Activated CD4-positive, CD25-positive, alpha-beta regulatory T cell treated with anti-CD3 and anti-CD28 coated beads, Interleukin-2, amount 50 U/mL, for 72 hours (primary cell): ENCODE results near the gene SLC25A26.

Source experiments
- DNase-seq: peaks from one replicate; pipeline ENCODE4 v3.0.0; 2021

SLC25A26 gene

GRCh38 chr3:66380200-66380932 is 159.6 kb downstream of the SLC25A26 start:
- no peak for DNase-seq

- DNase-seq: no peak
These were observed 160.8 kb downstream of the SLC25A26 start for GRCh38 chr3:66381626-66382025.

GRCh38 chr3:66382142-66382541 is 161.3 kb downstream of the SLC25A26 start:
- no peak for DNase-seq

- no peak for DNase-seq
These were observed 162.2 kb downstream of the SLC25A26 start for GRCh38 chr3:66383023-66383422.

GRCh38 chr3:66383998-66384745 is 163.4 kb downstream of the SLC25A26 start:
- DNase-seq: no peak

GRCh38 chr3:66385066-66385465 is 164.3 kb downstream of the SLC25A26 start:
- no peak for DNase-seq

- DNase-seq: no peak
These were observed 165.5 kb downstream of the SLC25A26 start for GRCh38 chr3:66386011-66386924.

- DNase-seq: no peak
These were observed 166.3 kb downstream of the SLC25A26 start for GRCh38 chr3:66386925-66387650.

- no peak for DNase-seq
These were observed 169.2 kb downstream of the SLC25A26 start for GRCh38 chr3:66390013-66390412.

- DNase-seq: no peak
These were observed 171.7 kb downstream of the SLC25A26 start for GRCh38 chr3:66392512-66392911.

- DNase-seq: no peak
These were observed 172.1 kb downstream of the SLC25A26 start for GRCh38 chr3:66392966-66393332.

- DNase-seq: no peak
These were observed 172.7 kb downstream of the SLC25A26 start for GRCh38 chr3:66393333-66394005.

GRCh38 chr3:66394019-66394752 is 173.4 kb downstream of the SLC25A26 start:
- DNase-seq: peak; percentile 45

- DNase-seq: no peak
These were observed 174.0 kb downstream of the SLC25A26 start for GRCh38 chr3:66394753-66395249.

- no peak for DNase-seq
These were observed 174.8 kb downstream of the SLC25A26 start for GRCh38 chr3:66395635-66396034.

GRCh38 chr3:66396161-66396760 is 175.5 kb downstream of the SLC25A26 start:
- DNase-seq: no peak

GRCh38 chr3:66396888-66397287 is 176.1 kb downstream of the SLC25A26 start:
- DNase-seq: no peak

GRCh38 chr3:66397745-66398144 is 176.9 kb downstream of the SLC25A26 start:
- DNase-seq: no peak

GRCh38 chr3:66398228-66399025 is 177.6 kb downstream of the SLC25A26 start:
- no peak for DNase-seq
